ENCODE data around the gene IRAG1.

IRAG1 gene, protein sequence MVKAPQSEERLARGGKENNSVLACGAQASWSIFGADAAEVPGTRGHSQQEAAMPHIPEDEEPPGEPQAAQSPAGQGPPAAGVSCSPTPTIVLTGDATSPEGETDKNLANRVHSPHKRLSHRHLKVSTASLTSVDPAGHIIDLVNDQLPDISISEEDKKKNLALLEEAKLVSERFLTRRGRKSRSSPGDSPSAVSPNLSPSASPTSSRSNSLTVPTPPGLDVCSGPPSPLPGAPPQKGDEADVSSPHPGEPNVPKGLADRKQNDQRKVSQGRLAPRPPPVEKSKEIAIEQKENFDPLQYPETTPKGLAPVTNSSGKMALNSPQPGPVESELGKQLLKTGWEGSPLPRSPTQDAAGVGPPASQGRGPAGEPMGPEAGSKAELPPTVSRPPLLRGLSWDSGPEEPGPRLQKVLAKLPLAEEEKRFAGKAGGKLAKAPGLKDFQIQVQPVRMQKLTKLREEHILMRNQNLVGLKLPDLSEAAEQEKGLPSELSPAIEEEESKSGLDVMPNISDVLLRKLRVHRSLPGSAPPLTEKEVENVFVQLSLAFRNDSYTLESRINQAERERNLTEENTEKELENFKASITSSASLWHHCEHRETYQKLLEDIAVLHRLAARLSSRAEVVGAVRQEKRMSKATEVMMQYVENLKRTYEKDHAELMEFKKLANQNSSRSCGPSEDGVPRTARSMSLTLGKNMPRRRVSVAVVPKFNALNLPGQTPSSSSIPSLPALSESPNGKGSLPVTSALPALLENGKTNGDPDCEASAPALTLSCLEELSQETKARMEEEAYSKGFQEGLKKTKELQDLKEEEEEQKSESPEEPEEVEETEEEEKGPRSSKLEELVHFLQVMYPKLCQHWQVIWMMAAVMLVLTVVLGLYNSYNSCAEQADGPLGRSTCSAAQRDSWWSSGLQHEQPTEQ

GRCh38 chr11:10693509-10694081, at the start of gene IRAG1:
IRAG1 (minus strand) TSS chr11:10693755; CDS start chr11:10693602, 153 bp downstream.
- DNase-seq = no peak

DNA sequence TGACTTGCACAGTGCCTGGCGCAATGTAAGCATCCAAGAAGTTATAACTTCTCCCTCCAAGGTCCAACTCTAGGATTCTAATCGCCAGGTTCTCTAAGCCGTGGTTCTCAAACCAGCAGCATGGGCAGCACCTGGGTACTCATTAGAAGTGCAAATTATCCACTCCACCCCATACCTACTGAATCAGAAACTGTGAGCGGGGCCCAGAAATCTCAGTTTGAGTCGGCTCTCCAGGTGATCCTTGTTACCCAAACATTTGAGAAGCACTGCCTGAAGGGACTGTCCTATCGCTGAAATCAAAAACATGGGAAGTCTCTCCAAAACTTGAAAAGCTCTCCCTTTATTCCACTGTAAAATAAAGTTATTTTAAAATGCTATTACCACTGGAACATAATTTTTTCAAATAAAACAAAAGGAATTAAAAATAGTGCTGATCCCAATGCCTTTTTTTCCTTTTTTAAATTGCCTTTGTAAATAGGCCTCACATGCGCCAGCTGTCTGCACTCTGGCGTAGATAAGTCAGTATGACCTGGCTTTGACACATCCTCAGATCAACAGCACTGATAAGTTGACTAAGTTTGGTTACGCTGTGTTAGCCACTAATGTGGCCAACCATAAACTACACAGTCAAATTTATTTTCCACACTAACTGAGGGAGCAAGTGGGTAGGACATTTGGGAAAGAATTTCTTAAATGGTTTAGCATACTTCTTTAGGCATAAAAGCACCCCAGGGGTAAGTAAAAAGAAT, 49.1 kb upstream of the IRAG1 start:
- no peak for DNase-seq

GRCh38 chr11:10735481-10736475, 42.2 kb upstream of the IRAG1 start:
- peak; percentile 81 to 91 (median 86) for DNase-seq

DNA sequence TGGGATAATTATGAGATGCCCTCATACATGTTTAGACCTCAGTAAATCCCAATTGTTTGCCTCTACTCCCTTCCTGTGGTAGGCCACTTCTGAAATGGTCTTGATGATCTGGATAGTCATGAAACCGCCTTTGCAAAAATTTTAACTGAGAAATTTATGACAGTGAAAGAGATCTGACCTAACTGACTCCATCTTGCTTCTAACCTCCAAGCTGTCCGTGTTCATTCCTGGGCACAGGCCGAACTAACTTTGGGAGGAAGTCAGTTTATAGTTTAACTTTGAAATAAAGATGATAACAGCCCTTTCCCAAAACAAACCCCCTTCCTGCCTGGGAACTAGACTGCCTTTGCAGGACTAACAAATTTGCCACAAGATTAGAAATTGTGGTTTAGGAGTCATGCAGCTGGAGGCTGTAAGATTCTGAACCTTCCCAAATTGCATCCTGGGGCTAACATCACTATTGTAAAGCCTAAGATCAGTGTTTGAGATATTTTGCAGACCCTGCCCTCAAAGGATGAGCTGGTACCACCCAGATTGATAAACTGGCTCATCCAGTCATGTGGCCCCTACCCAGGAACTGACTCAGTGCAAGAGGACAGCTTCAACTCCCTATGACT, 37.6 kb upstream of the IRAG1 start:
- DNase-seq = no peak

DNA sequence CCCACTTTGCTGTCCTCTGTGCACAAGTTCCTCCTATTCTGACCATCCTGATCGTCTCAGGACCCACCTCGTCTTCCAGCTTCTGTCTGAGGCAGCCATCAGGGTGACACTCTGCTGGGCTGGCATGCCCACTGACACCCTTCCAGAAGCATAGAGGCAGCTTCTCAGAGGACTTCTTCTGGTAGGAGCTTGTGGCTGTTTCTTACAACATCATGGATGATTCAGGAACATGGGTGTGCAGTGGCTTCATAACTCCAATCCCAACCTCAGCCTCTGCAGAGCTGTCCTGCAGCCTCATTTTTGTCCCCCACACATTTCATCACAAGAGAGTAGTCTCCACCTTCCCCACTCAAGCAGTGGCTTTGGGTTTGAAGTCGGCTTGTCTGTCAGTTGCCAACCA, 36.6 kb upstream of the IRAG1 start:
- DNase-seq = no peak

DNA sequence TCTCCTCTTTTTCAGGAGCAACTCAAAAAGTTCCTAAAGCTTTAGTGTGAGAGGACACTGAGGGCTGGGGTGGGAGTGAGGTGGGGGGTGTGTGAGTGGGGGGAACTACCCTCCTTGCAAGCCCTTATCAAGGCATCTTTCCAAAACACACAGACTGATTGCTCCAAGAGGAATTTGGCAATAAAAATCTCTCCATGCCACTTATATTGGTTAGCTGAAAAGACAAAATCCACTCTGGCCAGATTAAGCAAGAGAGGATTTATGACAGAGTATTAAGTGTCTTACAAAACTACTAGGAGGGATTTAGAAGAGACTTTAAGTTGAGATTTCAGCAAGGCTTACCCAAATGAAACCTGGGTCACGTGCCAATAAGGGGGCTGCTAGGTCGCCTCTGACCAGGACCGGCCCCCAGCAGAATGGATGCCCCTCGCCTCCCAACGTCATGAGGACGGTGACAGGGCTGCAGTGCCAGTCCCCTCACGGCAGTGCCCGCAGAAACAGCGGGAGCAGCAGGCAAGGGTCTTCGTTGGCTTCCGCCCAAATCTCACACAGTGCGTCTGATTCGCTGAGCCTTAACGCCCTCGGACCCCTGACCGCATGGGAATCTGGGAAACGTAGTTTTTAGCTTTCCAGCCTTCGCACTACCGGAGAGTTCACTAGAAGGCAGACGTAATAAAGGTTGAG, 35.4 kb upstream of the IRAG1 start:
- DNase-seq = no peak

DNA sequence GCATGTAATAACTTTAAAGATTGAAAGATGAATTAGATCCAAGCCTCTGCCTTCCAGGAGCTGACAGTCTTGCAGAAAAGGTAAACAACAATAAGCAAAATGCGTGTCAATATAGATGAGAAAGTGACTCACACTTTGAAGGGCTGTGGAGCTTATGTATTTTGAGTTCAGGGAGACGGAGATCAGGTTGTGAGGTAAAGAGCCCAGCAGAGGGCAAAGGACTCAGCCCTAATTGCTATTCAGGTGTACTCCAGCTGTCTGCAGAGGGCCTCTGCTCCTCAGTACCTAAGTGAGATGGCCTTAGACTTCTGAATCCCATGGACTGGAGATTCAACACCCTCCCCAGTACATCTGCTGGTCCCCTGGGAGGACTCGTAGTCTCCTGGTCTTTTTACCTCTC, 34.6 kb upstream of the IRAG1 start:
- no peak for DNase-seq

GRCh38 chr11:10727146-10727851, 33.7 kb upstream of the IRAG1 start:
- no peak for DNase-seq

GRCh38 chr11:10725907-10726253, 32.3 kb upstream of the IRAG1 start:
- no peak for DNase-seq

GRCh38 chr11:10725114-10725906, 31.8 kb upstream of the IRAG1 start:
- DNase-seq = no peak

- DNase-seq = no peak
These were observed 28.8 kb upstream of the IRAG1 start for GRCh38 chr11:10722307-10722706.

GRCh38 chr11:10720881-10721376, 27.4 kb upstream of the IRAG1 start:
- DNase-seq = no peak

- no peak for DNase-seq
These were observed 26.1 kb upstream of the IRAG1 start for GRCh38 chr11:10719616-10720015.

GRCh38 chr11:10716543-10717259, 23.1 kb upstream of the IRAG1 start:
- DNase-seq = no peak

- DNase-seq = no peak
These were observed 22.6 kb upstream of the IRAG1 start for GRCh38 chr11:10716122-10716521.

- DNase-seq = no peak
These were observed 22.0 kb upstream of the IRAG1 start for GRCh38 chr11:10715571-10715970.

GRCh38 chr11:10709299-10710086, 15.9 kb upstream of the IRAG1 start:
- no peak for DNase-seq
